Measurements from ENCODE around the gene POLR1D.

Gene POLR1D

GRCh38 chr13:27670861-27671260 is 49.2 kb downstream of the POLR1D start:
- FAIRE-seq (no peak), DNase-seq (ENCODE audit: insufficient read length, low spot score) (no peak)

DNA sequence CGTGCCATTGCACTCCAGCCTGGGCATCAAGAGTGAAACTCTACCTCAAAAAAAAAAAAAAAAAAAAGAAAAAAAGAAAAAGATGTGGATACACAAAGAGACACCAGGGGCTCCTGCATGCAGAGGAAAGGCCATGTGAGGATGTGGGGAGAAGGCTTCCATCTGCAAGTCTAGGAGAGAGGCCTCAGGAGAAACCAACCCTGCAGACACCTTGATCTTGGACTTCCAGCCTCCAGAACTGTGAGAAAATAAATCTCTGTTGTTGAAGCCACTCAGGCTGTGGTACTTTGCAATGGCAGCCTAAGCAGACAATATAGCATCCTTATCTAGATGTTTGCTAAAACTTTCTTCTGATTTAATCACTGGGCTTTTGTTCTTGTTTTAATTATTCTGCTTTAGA is 50.3 kb downstream of the POLR1D start:
- DNase-seq (ENCODE audit: insufficient read length, low spot score): no peak
- FAIRE-seq: no peak

Measured in GM19239 (cell line).